OCI-LY7 (cell line): ENCODE results near the gene CFAP100. TPM values are rescaled to one million over a fixed set of nuclear protein-coding genes. Genes with fewer than 3 reads are reported as not detected.

Source experiments
- BruUV-seq: library from RNA; stranded (reverse); fragments of 400-500 nt; replicated peaks from 2 replicates; lab custom pipeline; 2021; lab: Mats Ljungman, UMichigan
- CTCF ChIA-PET: fragments of 300-600 bp; sonication (Branson Sonifier 250); formaldehyde crosslinking; loops from one replicate; lab custom pipeline; 2022; ENCODE audit warnings: antibody characterized with exemption; ENCODE audit not compliant: unreplicated experiment; lab: Charles Lee
- POLR2A ChIA-PET: fragments of 300-600 bp; sonication (Branson Sonifier 250); formaldehyde crosslinking; loops from one replicate; lab custom pipeline; 2022; ENCODE audit warnings: antibody characterized with exemption; lab: Charles Lee
- DNase-seq: peaks from one replicate; pipeline ENCODE4 v3.0.0-alpha.2; 2015; ENCODE audit warnings: low spot score
- H2AFZ ChIP-seq: fragments of 200-600 bp; sonication (generic), shearing (Covaris generic); 2 replicates; pipeline ENCODE4 v1.6.1; 2014; ENCODE audit warnings: mild to moderate bottlenecking, antibody characterized with exemption, low read length, moderate library complexity
- H3K27ac ChIP-seq: fragments of 200-600 bp; sonication (generic); 2 replicates; pipeline ENCODE4 v1.5.1; 2014; ENCODE audit warnings: mixed run types, low read depth, mild to moderate bottlenecking, moderate library complexity, low read length, inconsistent platforms; ENCODE audit not compliant: poor library complexity, severe bottlenecking
- H3K36me3 ChIP-seq: fragments of 200-600 bp; sonication (generic); 2 replicates; pipeline ENCODE4 v1.6.1; 2014; ENCODE audit warnings: mild to moderate bottlenecking, antibody characterized with exemption, low read length, moderate library complexity, mixed read lengths; ENCODE audit not compliant: insufficient read depth
- H3K4me1 ChIP-seq: fragments of 200-600 bp; sonication (generic); 2 replicates; pipeline ENCODE4 v1.5.1; 2014; ENCODE audit warnings: mild to moderate bottlenecking, low read length; ENCODE audit not compliant: insufficient read depth, poor library complexity, severe bottlenecking
- H3K4me2 ChIP-seq: fragments of 200-600 bp; sonication (generic); 2 replicates; pipeline ENCODE4 v1.6.1; 2014; ENCODE audit warnings: mild to moderate bottlenecking, low read length
- H3K4me3 ChIP-seq: fragments of 200-600 bp; sonication (generic); 2 replicates; pipeline ENCODE4 v1.5.1; 2014; ENCODE audit warnings: mild to moderate bottlenecking, low read depth, low read length; ENCODE audit not compliant: poor library complexity, severe bottlenecking
- H3K79me2 ChIP-seq: fragments of 200-600 bp; sonication (generic); 2 replicates; pipeline ENCODE4 v1.6.1; 2016; ENCODE audit warnings: low read depth, mild to moderate bottlenecking, low read length, moderate library complexity, mixed read lengths; ENCODE audit not compliant: insufficient read depth
- H3K9me2 ChIP-seq: fragments of 200-600 bp; sonication (generic); 2 replicates; pipeline ENCODE4 v1.6.1; 2016; ENCODE audit warnings: mild to moderate bottlenecking, low read length, mixed read lengths; ENCODE audit not compliant: insufficient read depth
- H3K9me3 ChIP-seq: fragments of 200-600 bp; sonication (generic); 2 replicates; pipeline ENCODE4 v1.6.1; 2014; ENCODE audit warnings: mild to moderate bottlenecking, mixed run types, low read length, mixed read lengths
- H4K20me1 ChIP-seq: fragments of 200-600 bp; sonication (generic); 2 replicates; pipeline ENCODE4 v1.6.1; 2014; ENCODE audit warnings: mild to moderate bottlenecking, antibody characterized with exemption, low read length, moderate library complexity, mixed read lengths; ENCODE audit not compliant: insufficient read depth
- CTCF ChIP-seq: fragments of 200-600 bp; sonication (generic); conservative IDR thresholded peaks from 2 replicates; pipeline ENCODE4 v1.5.1; 2014; ENCODE audit warnings: mild to moderate bottlenecking, antibody characterized with exemption, low read length, moderate library complexity, mixed read lengths
- EZH2phosphoT487 ChIP-seq: fragments of 200-600 bp; sonication (generic); IDR thresholded peaks from 2 replicates; pipeline ENCODE4 v1.6.1; 2018; ENCODE audit warnings: low read depth, borderline replicate concordance, mild to moderate bottlenecking, mixed run types, antibody characterized with exemption, low read length, moderate library complexity, mixed read lengths
- intact Hi-C: fragments of 100-400 bp; cut with micrococcal nuclease; formaldehyde crosslinking; loops from one replicate; pipeline ENCODE4 v1.10.0; 2022; ENCODE audit not compliant: unreplicated experiment
- total RNA-seq, 2 experiments: library from RNA; depleted of rRNA in 1 of 2; stranded (reverse); fragments of >200 nt in 1 of 2; shearing (Covaris generic) in 1 of 2; gene quantifications; 2 replicates each; pipeline ENCODE4 v1.2.3, GENCODE V29; 2014 to 2022

The CFAP100 gene
- total RNA-seq, 2 experiments from 2014 or later: not detected

- Histone ChIP-seq H3K27ac (no peak overlapping the region), H3K36me3 (peaks cover 93% of the 10 kb centered on the region), H3K79me2 (no peaks in the 10 kb centered on the region), H3K9me2 (no peaks in the 10 kb centered on the region), H2AFZ (no peak overlapping the region), H3K4me1 (no peaks in the 10 kb centered on the region), H3K4me2 (no peak overlapping the region), H3K4me3 (no peak overlapping the region), H4K20me1 (no peaks in the 10 kb centered on the region), H3K9me3 (no peaks in the 10 kb centered on the region)
- intact Hi-C loops: no loop called here
- no TSS peak for BruUV-seq
- TF ChIP-seq EZH2phosphoT487 (no peak), CTCF (no peak)
- DNase-seq: no peak
- ChIA-PET CTCF (no interaction called here), POLR2A (no interaction called here)
Observed at GRCh38 chr3:126459763-126460127, 65.0 kb downstream of the CFAP100 start.

- ChIA-PET CTCF (no interaction called here), POLR2A (interaction anchor here (0.6 kb wide), 1 partner anchor 11 kb away, joined by 4 read pairs; no protein-coding TSS in a partner anchor)
- H4K20me1 ChIP-seq: no peaks in the 10 kb centered on the region
- no peak overlapping the region for H3K4me2 ChIP-seq
- no peak overlapping the region for H2AFZ ChIP-seq
- no peak for DNase-seq
- no peaks in the 10 kb centered on the region for H3K4me1 ChIP-seq
- no peak overlapping the region for H3K4me3 ChIP-seq
- TF ChIP-seq EZH2phosphoT487 (no peak), CTCF (no peak)
- no peaks in the 10 kb centered on the region for H3K9me3 ChIP-seq
- BruUV-seq: no TSS peak
- intact Hi-C loops: no loop called here
- no peak overlapping the region for H3K27ac ChIP-seq
- H3K79me2 ChIP-seq: no peaks in the 10 kb centered on the region
- no peaks in the 10 kb centered on the region for H3K9me2 ChIP-seq
- H3K36me3 ChIP-seq: peaks cover 93% of the 10 kb centered on the region
Observed at GRCh38 chr3:126460381-126460780, 65.7 kb downstream of the CFAP100 start.

GRCh38 chr3:126461450-126462070 lies 66.9 kb downstream of the CFAP100 start:
- no peak overlapping the region for H3K4me2 ChIP-seq
- no peaks in the 10 kb centered on the region for H3K9me3 ChIP-seq
- no peak overlapping the region for H3K27ac ChIP-seq
- no peak overlapping the region for H2AFZ ChIP-seq
- no TSS peak for BruUV-seq
- intact Hi-C loops: no loop called here
- no peaks in the 10 kb centered on the region for H4K20me1 ChIP-seq
- no peak for DNase-seq
- no peaks in the 10 kb centered on the region for H3K4me1 ChIP-seq
- ChIA-PET CTCF (no interaction called here), POLR2A (interaction anchor here (1.4 kb wide), 1 partner anchor 10 kb away, joined by 6 read pairs; no protein-coding TSS in a partner anchor)
- TF ChIP-seq EZH2phosphoT487 (no peak), CTCF (no peak)
- peaks cover 95% of the 10 kb centered on the region for H3K36me3 ChIP-seq
- no peaks in the 10 kb centered on the region for H3K9me2 ChIP-seq
- no peaks in the 10 kb centered on the region for H3K79me2 ChIP-seq
- no peak overlapping the region for H3K4me3 ChIP-seq
